ENCODE data around the gene AGRN. TPM values are rescaled to one million over a fixed set of nuclear protein-coding genes. Genes with fewer than 3 reads are reported as not detected.

Gene AGRN
- total and polyA plus RNA-seq, 9 donors = 2.7 to 138 (median 14.3) TPM

DNA sequence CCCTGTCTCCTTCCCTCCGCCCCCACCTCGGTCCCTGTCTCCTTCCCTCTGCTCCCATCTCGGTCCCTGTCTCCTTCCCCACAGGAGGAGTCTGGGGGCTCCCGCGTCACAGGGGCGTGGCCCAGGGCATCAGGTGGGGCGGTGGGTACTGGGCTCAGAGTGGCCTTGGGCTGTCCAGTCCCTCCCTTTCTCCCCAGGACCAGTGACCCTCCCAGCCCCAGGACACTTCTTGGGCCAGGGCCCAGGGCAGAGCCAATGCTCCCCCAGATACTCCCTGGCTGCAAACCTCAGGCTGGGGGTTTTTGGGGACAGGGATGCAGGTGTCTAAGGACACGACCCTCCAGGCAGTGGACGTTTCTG lies 61.0 kb downstream of the AGRN start:
- peak; percentile 8 to 37 (median 19) for DNase-seq
- H3K4me3 ChIP-seq = no peak overlapping the region
- TF ChIP-seq EP300 (IDR thresholded peaks at IDR 0.05) (no peak), POLR2A (IDR thresholded peaks at IDR 0.05) (no peak)
- TF ChIP-seq, protein P1, sequence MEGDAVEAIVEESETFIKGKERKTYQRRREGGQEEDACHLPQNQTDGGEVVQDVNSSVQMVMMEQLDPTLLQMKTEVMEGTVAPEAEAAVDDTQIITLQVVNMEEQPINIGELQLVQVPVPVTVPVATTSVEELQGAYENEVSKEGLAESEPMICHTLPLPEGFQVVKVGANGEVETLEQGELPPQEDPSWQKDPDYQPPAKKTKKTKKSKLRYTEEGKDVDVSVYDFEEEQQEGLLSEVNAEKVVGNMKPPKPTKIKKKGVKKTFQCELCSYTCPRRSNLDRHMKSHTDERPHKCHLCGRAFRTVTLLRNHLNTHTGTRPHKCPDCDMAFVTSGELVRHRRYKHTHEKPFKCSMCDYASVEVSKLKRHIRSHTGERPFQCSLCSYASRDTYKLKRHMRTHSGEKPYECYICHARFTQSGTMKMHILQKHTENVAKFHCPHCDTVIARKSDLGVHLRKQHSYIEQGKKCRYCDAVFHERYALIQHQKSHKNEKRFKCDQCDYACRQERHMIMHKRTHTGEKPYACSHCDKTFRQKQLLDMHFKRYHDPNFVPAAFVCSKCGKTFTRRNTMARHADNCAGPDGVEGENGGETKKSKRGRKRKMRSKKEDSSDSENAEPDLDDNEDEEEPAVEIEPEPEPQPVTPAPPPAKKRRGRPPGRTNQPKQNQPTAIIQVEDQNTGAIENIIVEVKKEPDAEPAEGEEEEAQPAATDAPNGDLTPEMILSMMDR (IDR thresholded peaks at IDR 0.05) = no peak
- no peaks in the 10 kb centered on the region for H3K27me3 ChIP-seq
- H3K27ac ChIP-seq = no peak overlapping the region
- H3K9me3 ChIP-seq = no peaks in the 10 kb centered on the region
- H3K36me3 ChIP-seq = no peaks in the 10 kb centered on the region
- intact Hi-C loops (cut with DNase I) = no loop called here
- WGBS, 3 donors = 26 to 33% (median 32%) methylated on average over 8 to 9 of the region's 9 CpGs
- H3K4me1 ChIP-seq (ENCODE audit: insufficient read depth) = peaks cover 11% of the 10 kb centered on the region

DNA sequence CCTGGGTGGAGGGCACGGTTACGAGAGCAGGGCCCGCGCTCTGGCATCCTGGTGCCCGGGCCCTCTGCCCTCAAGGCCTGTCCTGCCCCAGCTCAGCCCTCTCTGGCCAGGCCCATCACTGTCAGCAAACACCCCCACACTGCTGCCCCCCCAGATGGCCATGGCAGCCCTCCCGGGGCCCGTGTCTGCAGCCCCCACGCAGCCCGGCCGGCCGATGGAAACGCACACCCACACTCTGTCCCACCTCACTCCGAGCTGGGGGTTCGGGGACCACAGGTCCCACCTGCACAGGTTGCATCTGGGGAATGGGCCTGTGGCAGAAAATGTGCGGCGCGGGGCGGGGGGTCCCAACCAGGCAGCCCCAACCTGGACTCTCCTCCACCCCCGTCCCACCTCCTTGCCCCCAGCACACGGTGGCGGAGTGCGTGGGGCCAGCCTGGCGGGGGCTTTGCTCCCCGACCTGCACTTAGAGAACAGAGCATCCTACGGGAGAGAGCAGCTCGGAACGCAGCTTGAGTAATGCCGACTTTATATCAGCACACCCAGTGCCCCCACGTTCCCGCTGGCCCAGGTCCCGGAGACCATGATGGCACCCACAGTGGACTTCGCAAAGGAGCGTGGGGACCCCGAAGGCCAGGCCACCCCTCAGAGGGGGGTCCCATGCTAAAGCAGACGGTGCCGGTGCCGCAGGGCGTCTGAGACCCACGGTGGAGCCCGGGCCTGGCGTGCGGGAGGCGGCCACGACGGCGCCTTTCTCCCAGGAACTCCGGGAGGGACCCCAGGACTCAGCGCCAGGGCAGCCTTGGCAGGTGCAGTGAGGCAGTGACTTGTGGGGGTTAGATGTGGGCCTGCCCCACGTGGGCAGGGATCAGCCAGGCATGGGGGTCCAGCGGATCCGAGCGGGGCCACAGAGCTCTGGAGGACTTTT lies 61.7 kb downstream of the AGRN start:
- intact Hi-C loops (cut with DNase I) = no loop called here
- 80 to 89% (median 81%) methylated on average over 51 to 52 of the region's 52 CpGs for WGBS, 3 donors
- Histone ChIP-seq H3K9me3 (no peaks in the 10 kb centered on the region), H3K4me3 (no peak overlapping the region), H3K27ac (no peak overlapping the region), H3K36me3 (no peaks in the 10 kb centered on the region), H3K27me3 (no peaks in the 10 kb centered on the region), H3K4me1 (ENCODE audit: insufficient read depth) (peaks cover 11% of the 10 kb centered on the region)
- DNase-seq = peak in 4 of 5 donors; percentile 7 to 39 (median 23)
- TF ChIP-seq, protein P1 (IDR thresholded peaks at IDR 0.05) = no peak
- TF ChIP-seq EP300 (IDR thresholded peaks at IDR 0.05) = no peak

DNA sequence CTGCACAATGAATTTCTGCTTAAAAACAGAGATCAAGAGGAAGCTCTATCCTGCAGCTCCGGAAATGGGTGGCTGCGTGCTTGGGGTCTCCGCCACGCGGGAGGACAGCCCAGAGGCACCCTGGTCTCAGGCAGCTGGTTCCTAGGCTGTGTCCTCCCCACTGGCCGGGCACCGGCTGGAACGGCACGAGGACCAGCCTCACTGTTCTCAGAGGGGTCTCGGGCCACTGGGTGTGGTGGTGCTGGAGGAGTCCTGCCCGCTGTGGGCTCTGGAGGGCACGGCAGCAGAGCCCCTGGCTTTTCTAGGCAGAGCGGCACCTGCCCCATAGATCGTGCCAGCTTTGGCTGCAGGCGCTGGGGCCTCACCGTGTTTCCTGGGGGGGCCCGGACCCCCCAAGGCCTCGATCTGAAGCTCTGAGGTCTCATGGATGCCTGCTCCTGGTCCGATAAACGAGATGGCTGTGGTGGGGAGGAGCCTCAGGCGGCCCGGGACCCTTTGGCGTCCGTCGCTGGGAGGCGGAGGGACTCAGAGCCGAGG lies 62.4 kb downstream of the AGRN start:
- Histone ChIP-seq H3K9me3 (no peaks in the 10 kb centered on the region), H3K4me1 (ENCODE audit: insufficient read depth) (peaks cover 11% of the 10 kb centered on the region), H3K4me3 (no peak overlapping the region), H3K27me3 (no peaks in the 10 kb centered on the region), H3K36me3 (no peaks in the 10 kb centered on the region), H3K27ac (no peak overlapping the region)
- WGBS, 3 donors = 90 to 93% (median 91%) methylated on average over 27 of the region's 27 CpGs
- intact Hi-C loops (cut with DNase I) = no loop called here
- DNase-seq = peak in 4 of 5 donors; percentile 15 to 24 (median 22)
- TF ChIP-seq POLR2A (IDR thresholded peaks at IDR 0.05) (no peak), EP300 (IDR thresholded peaks at IDR 0.05) (no peak)
- TF ChIP-seq, protein P1 (IDR thresholded peaks at IDR 0.05) = no peak

DNA sequence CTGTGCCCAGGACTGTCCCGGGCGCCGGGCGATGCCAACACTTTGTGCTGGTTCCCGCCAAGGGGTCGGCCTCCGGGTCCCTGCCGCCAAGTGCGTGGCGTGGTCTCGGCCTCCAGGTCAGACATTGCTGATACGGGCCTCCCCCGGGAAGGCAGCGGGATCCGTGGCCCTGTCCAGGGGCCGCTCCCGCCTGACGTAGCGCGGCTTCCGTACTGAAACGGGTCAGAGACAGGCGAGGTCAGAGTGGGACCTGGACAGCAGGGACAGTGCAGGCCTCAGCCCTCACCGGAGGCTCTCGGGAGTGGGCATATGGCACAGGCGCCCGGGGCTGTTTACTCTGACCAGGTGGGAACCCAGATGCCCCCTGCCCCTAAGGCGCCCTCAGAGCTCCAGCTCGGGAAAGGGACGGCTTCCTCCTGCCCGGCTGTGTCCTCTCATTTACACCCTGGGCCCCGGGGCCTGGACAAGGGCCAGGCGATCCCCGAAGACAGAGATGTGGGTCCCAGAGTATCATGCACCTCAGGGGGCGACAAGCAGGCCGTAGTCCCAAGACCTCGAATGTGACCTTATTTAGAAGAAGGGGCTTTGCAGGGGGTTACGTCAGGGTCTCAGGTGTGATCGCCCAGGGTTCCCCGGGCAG lies 63.0 kb downstream of the AGRN start:
- Histone ChIP-seq H3K9me3 (no peaks in the 10 kb centered on the region), H3K27ac (no peak overlapping the region), H3K27me3 (no peaks in the 10 kb centered on the region), H3K36me3 (no peaks in the 10 kb centered on the region), H3K4me1 (ENCODE audit: insufficient read depth) (peaks cover 11% of the 10 kb centered on the region), H3K4me3 (no peak overlapping the region)
- DNase-seq = peak; percentile 7 to 35 (median 16)
- WGBS, 3 donors = 89 to 92% (median 91%) methylated on average over 38 to 40 of the region's 40 CpGs
- intact Hi-C loops (cut with DNase I) = no loop called here
- TF ChIP-seq, protein P1 (IDR thresholded peaks at IDR 0.05) = no peak
- TF ChIP-seq EP300 (IDR thresholded peaks at IDR 0.05) (no peak), POLR2A (IDR thresholded peaks at IDR 0.05) (no peak)

All from ovary (tissue), 9 donors.